GM12872 (cell line): ENCODE results near the gene ERBB4.

Source experiments
- TF ChIP-seq, protein P1 (sequence below): IDR thresholded peaks from 3 replicates; pipeline ENCODE4 v1.5.1; 2011; ENCODE audit warnings: low read depth, mild to moderate bottlenecking, low read length, moderate library complexity; ENCODE audit not compliant: insufficient read depth

The ERBB4 gene

DNA sequence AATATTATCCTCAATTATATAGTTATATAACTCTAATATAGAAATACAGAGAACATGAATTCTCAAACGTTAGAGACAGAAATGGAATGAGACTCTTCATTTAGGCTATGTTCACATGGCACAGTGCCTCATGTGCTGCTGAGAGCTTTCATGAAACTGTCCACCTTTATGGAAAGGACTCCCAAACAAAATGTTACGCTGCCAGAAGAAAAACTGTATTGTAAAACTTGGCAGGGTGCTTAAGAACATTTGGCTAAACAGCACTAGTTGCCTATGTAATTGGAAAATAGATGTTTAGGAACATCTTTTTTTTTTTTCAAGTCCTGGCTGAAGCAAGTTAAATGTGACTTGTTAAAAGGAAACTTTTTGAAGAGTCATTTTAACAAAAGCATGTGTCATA is 396.0 kb downstream of the ERBB4 start:
- TF ChIP-seq, protein P1, sequence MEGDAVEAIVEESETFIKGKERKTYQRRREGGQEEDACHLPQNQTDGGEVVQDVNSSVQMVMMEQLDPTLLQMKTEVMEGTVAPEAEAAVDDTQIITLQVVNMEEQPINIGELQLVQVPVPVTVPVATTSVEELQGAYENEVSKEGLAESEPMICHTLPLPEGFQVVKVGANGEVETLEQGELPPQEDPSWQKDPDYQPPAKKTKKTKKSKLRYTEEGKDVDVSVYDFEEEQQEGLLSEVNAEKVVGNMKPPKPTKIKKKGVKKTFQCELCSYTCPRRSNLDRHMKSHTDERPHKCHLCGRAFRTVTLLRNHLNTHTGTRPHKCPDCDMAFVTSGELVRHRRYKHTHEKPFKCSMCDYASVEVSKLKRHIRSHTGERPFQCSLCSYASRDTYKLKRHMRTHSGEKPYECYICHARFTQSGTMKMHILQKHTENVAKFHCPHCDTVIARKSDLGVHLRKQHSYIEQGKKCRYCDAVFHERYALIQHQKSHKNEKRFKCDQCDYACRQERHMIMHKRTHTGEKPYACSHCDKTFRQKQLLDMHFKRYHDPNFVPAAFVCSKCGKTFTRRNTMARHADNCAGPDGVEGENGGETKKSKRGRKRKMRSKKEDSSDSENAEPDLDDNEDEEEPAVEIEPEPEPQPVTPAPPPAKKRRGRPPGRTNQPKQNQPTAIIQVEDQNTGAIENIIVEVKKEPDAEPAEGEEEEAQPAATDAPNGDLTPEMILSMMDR: no peak

DNA sequence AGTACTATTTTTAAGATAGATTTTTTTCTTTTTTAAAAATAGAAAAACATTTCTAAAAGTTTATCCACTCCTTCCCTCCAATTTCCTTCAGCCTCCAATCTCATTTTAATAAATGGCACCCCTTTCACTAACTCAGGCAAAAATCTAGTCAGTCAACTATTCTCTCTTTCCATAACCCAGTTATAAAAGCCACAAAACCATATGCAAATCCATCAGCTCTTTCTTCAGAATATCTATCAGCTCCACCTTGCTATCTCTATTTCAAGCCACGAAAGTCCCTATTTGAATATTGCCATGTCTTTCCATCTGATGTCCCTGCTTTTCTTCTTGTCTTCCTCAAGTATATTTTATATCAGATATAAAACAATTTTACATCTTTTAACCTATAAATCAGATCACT is 397.1 kb downstream of the ERBB4 start:
- TF ChIP-seq, protein P1: no peak

DNA sequence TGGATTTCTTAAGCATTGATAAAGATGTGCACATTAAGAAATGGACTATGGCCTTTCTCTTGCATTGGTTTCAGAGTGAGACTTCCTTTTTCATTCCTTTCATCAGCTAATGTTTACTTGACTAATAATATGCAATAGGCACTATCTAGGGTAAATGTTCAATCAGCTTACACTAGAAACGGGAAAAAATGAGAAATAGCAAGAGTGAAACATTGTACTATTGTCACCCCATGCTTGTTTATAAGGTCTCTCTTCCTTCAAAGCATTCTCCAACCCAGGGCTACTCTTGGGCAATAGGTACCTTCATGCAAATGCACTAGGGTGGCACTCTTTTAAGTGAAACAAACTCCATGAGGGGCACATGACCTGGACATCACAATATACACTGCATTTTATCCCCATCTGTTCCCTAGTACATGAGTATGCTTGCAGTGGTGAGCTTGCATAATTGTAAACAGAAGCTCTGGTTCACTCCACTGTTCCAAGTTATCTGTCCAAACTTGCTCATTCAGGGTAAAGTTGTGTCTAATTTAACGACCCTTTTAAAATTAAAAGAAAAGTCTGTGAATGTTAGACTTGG is 402.3 kb downstream of the ERBB4 start:
- TF ChIP-seq, protein P1: no peak

DNA sequence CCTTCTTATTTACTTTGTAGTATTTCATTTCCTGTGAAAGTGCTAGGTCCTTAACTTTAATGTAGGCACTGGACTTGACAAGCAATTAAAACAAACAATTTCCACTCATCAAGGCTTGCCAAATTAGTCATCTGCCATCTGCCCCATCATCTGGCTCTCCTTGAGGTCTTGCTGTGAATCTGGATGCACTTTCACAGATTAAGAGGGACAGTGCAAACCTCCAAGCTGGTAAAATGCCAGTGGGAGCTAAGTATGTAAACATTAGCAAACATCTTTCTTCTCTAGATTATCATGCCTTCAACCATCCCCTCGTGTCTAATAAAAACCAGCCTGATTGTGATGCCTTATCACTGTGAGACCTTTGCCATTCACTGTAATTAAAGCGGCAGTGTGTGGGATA is 402.9 kb downstream of the ERBB4 start:
- TF ChIP-seq, protein P1: no peak

DNA sequence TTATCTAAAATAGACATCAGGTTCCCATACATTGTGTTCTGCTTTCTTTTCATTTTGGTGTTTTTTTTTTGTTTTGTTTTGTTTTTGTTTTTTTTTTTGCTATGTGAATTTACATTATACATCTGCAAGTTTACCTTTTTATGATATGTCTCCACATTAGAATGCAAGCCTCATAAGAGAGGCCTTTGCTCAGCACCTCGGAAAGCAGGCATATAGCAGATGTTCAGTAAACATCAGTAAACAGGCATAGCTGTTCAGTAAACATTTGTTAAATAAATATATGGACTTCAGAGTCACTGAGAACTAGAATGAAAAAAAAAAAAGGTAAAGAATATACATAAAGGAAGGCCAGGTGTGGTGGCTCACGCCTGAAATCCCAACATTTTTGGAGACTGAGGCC is 405.3 kb downstream of the ERBB4 start:
- TF ChIP-seq, protein P1: no peak

DNA sequence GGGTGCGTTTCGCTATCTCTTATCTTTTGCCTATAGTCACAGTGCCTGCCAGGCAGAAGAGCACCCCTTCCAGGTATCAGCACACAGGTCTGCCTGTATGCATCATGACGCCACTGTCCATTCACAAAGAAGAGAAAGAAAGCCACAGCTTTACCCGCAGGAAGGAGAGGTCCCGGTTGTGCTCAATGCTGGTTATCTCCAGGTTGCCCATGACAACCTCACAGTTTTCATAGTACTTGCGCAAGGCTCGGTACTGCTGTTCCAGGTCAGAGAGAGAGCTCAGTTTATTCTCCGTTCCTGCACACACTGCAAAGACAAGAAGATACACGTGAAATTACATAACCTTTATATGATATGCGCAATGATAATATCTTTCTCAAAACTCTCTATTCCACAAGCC is 414.0 kb downstream of the ERBB4 start:
- TF ChIP-seq, protein P1: no peak

DNA sequence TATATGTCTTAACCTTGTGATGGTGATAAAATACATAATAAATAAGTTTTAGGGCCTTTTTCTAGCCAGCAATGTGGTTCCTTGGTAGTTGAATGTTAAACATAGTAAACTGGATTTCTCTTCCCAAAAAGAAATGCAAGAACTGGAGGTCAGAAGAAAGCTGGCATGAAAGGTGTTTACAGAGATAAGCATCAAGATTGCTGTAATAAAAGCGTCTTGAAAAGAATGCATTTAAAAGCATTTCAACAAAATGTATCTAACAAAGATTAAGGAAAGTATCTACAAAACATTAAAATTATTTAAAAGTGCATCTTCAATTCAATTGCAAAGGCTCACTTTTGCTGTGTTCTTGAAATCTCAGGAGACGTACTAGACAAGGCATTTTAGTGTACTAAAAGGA is 419.0 kb downstream of the ERBB4 start:
- TF ChIP-seq, protein P1: no peak
